Thyroid gland (tissue), 4 donors: ENCODE results near the gene LTF.

ENCODE experiments used
- CTCF ChIP-seq, 6 experiments: fragments of 200-600 bp in 3 of 6; fragments of 450-650 bp in 3 of 6; sonication (generic) in 3 of 6; IDR thresholded peaks; one replicate each; pipeline ENCODE4 v1.5.1; 2016 to 2019; ENCODE audit warnings: antibody characterized with exemption in 6 of 6, mild to moderate bottlenecking in 2 of 6, inconsistent platforms in 1 of 6, moderate library complexity in 1 of 6
- POLR2A ChIP-seq, 2 donors: fragments of 450-650 bp; IDR thresholded peaks; one replicate each; pipeline ENCODE4 v1.6.1; 2017; ENCODE audit warnings: antibody characterized with exemption in 2 of 2, mild to moderate bottlenecking in 2 of 2, moderate library complexity in 1 of 2

GRCh38 chr3:46453526-46454208 lies 11.0 kb downstream of the LTF start:
- TF ChIP-seq CTCF (IDR thresholded peaks at IDR 0.05) (no peak), POLR2A (IDR thresholded peaks at IDR 0.05) (no peak)
